Neural progenitor cell (in vitro differentiated cells): Measurements from ENCODE around the gene TRAF4. TPM values are rescaled to one million over a fixed set of nuclear protein-coding genes. Genes with fewer than 3 reads are reported as not detected.

Experiments
- DNase-seq: peaks from one replicate; pipeline ENCODE4 v3.0.0-alpha.2; 2016; ENCODE audit warnings: low spot score
- H2AFZ ChIP-seq: fragments of 200-600 bp; sonication (generic); replicated peaks from 2 replicates; pipeline ENCODE4 v1.6.1; 2016; ENCODE audit warnings: antibody characterized with exemption
- H3F3A ChIP-seq: fragments of 200-600 bp; sonication (generic); 2 replicates; pipeline ENCODE4 v1.6.1; 2016; ENCODE audit warnings: antibody characterized with exemption, low read depth
- H3K27ac ChIP-seq: fragments of 200-600 bp; sonication (generic); 2 replicates; pipeline ENCODE4 v1.5.1; 2016; ENCODE audit warnings: mild to moderate bottlenecking
- H3K27me3 ChIP-seq: fragments of 200-600 bp; sonication (generic); 2 replicates; pipeline ENCODE4 v1.6.1; 2016; ENCODE audit warnings: mild to moderate bottlenecking, moderate library complexity
- H3K36me3 ChIP-seq: fragments of 200-600 bp; sonication (generic); 2 replicates; pipeline ENCODE4 v1.5.1; 2016
- H3K4me1 ChIP-seq: fragments of 200-600 bp; sonication (generic); 2 replicates; pipeline ENCODE4 v1.6.1; 2016; ENCODE audit warnings: mixed run types
- H3K4me2 ChIP-seq: fragments of 200-600 bp; sonication (generic); 2 replicates; pipeline ENCODE4 v1.6.1; 2016
- H3K4me3 ChIP-seq: fragments of 200-600 bp; sonication (generic); 2 replicates; pipeline ENCODE4 v1.5.1; 2016
- H3K79me2 ChIP-seq: fragments of 200-600 bp; sonication (generic); 2 replicates; pipeline ENCODE4 v1.6.1; 2016; ENCODE audit warnings: low read depth
- H3K9ac ChIP-seq: fragments of 200-600 bp; sonication (generic); 2 replicates; pipeline ENCODE4 v1.6.1; 2016
- H3K9me3 ChIP-seq: fragments of 200-600 bp; sonication (generic); 2 replicates; pipeline ENCODE4 v1.5.1; 2016; ENCODE audit warnings: low read depth
- H4K20me1 ChIP-seq: fragments of 200-600 bp; sonication (generic); 2 replicates; pipeline ENCODE4 v1.6.1; 2016; ENCODE audit warnings: low read depth
- H3K27ac Mint-ChIP-seq: 3 replicates; pipeline ENCODE4 v1.8.0; 2021; ENCODE audit warnings: mixed read lengths
- H3K27me3 Mint-ChIP-seq: 2 replicates; pipeline ENCODE4 v1.8.0; 2022; ENCODE audit warnings: low read depth, mild to moderate bottlenecking, inconsistent platforms, moderate library complexity, mixed read lengths; ENCODE audit not compliant: insufficient read depth
- H3K36me3 Mint-ChIP-seq: 3 replicates; pipeline ENCODE4 v1.8.0; 2021; ENCODE audit warnings: mixed read lengths
- H3K4me1 Mint-ChIP-seq: 3 replicates; pipeline ENCODE4 v1.8.0; 2021; ENCODE audit warnings: mixed read lengths
- H3K4me3 Mint-ChIP-seq: 3 replicates; pipeline ENCODE4 v1.8.0; 2021; ENCODE audit warnings: mild to moderate bottlenecking, moderate library complexity, mixed read lengths
- H3K9me3 Mint-ChIP-seq: 3 replicates; pipeline ENCODE4 v1.8.0; 2020; ENCODE audit warnings: mixed read lengths
- CTCF ChIP-seq: fragments of 200-600 bp; sonication (generic); IDR thresholded peaks from 2 replicates; pipeline ENCODE4 v1.5.1; 2017; ENCODE audit warnings: antibody characterized with exemption, mild to moderate bottlenecking
- EZH2 ChIP-seq: fragments of 200-600 bp; sonication (generic); IDR thresholded peaks from 2 replicates; pipeline ENCODE4 v1.6.1; 2017; ENCODE audit warnings: antibody characterized with exemption, mild to moderate bottlenecking, moderate library complexity
- EZH2phosphoT487 ChIP-seq: fragments of 200-600 bp; sonication (generic); IDR thresholded peaks from 2 replicates; pipeline ENCODE4 v1.6.1; 2017; ENCODE audit warnings: antibody characterized with exemption
- total RNA-seq: library from RNA; depleted of rRNA; stranded (reverse); fragments of >200 nt; gene quantifications from 2 replicates; pipeline ENCODE4 v1.2.3, GENCODE V29; 2015; ENCODE audit warnings: low replicate concordance

The TRAF4 gene
- total RNA-seq, 1 donor from 2014 or later: 32.2 TPM

- H3K27me3 Mint-ChIP-seq: no peaks in the 10 kb centered on the region
- no peaks in the 10 kb centered on the region for H3K27me3 ChIP-seq
- H3K9me3 Mint-ChIP-seq: no peaks in the 10 kb centered on the region
- TF ChIP-seq EZH2phosphoT487 (no peak), EZH2 (no peak), CTCF (no peak)
- peak overlapping the region; percentile 85 for H3K4me2 ChIP-seq
- H3K27ac ChIP-seq: no peak overlapping the region
- no peak for DNase-seq
- H3K4me1 Mint-ChIP-seq: peaks cover 57% of the 10 kb centered on the region
- H4K20me1 ChIP-seq: peaks cover 58% of the 10 kb centered on the region
- H3K36me3 ChIP-seq: peaks cover 7% of the 10 kb centered on the region
- peaks cover 26% of the 10 kb centered on the region for H3K36me3 Mint-ChIP-seq
- peaks cover 53% of the 10 kb centered on the region for H3K79me2 ChIP-seq
- H2AFZ ChIP-seq: no peak overlapping the region
- H3K4me3 ChIP-seq: peak overlapping the region; percentile 69
- peaks cover 83% of the 10 kb centered on the region for H3F3A ChIP-seq
- H3K27ac Mint-ChIP-seq: no peak overlapping the region
- H3K4me1 ChIP-seq: peaks cover 36% of the 10 kb centered on the region
- H3K4me3 Mint-ChIP-seq: peak overlapping the region; percentile 90
- H3K9me3 ChIP-seq: no peaks in the 10 kb centered on the region
- H3K9ac ChIP-seq: no peak overlapping the region
These were observed 19.2 kb upstream of the TRAF4 start for GRCh38 chr17:28724500-28725165.

GRCh38 chr17:28725166-28725659 is 18.6 kb upstream of the TRAF4 start:
- Mint-ChIP-seq H3K9me3 (no peaks in the 10 kb centered on the region), H3K27me3 (no peaks in the 10 kb centered on the region), H3K36me3 (peaks cover 22% of the 10 kb centered on the region), H3K4me3 (peak overlapping the region; percentile 90), H3K27ac (peak overlapping the region; percentile 73), H3K4me1 (peaks cover 54% of the 10 kb centered on the region)
- Histone ChIP-seq H3K27ac (peak overlapping the region; percentile 89), H3K79me2 (peaks cover 48% of the 10 kb centered on the region), H3K9ac (peak overlapping the region; percentile 56), H3F3A (peaks cover 83% of the 10 kb centered on the region), H3K4me2 (peak overlapping the region; percentile 85), H3K36me3 (peaks cover 7% of the 10 kb centered on the region), H3K9me3 (no peaks in the 10 kb centered on the region), H3K4me1 (peaks cover 36% of the 10 kb centered on the region), H4K20me1 (peaks cover 55% of the 10 kb centered on the region), H3K27me3 (no peaks in the 10 kb centered on the region), H3K4me3 (peak overlapping the region; percentile 69), H2AFZ (no peak overlapping the region)
- TF ChIP-seq CTCF (peak; percentile 10), EZH2 (no peak)
- DNase-seq: no peak

- H3K36me3 ChIP-seq: peaks cover 7% of the 10 kb centered on the region
- H4K20me1 ChIP-seq: peaks cover 49% of the 10 kb centered on the region
- peak overlapping the region; percentile 85 for H3K4me2 ChIP-seq
- DNase-seq: peak; percentile 93
- peak overlapping the region; percentile 69 for H3K4me3 ChIP-seq
- no peaks in the 10 kb centered on the region for H3K9me3 ChIP-seq
- Mint-ChIP-seq H3K36me3 (peaks cover 16% of the 10 kb centered on the region), H3K4me1 (peaks cover 49% of the 10 kb centered on the region), H3K9me3 (no peaks in the 10 kb centered on the region), H3K27me3 (no peaks in the 10 kb centered on the region), H3K27ac (peak overlapping the region; percentile 63), H3K4me3 (peak overlapping the region; percentile 90)
- H3F3A ChIP-seq: peaks cover 77% of the 10 kb centered on the region
- peak overlapping the region; percentile 89 for H3K27ac ChIP-seq
- H3K79me2 ChIP-seq: peaks cover 43% of the 10 kb centered on the region
- H3K9ac ChIP-seq: peak overlapping the region; percentile 56
- peaks cover 36% of the 10 kb centered on the region for H3K4me1 ChIP-seq
- no peak overlapping the region for H2AFZ ChIP-seq
- no peaks in the 10 kb centered on the region for H3K27me3 ChIP-seq
- no peak for TF ChIP-seq EZH2phosphoT487
- TF ChIP-seq CTCF: no peak
- no peak for TF ChIP-seq EZH2
These were observed 18.1 kb upstream of the TRAF4 start for GRCh38 chr17:28725660-28726225.
